Peyer's patch (tissue), 4 donors: ENCODE measurements around the gene CAPN8.

Experiments
- POLR2A ChIP-seq, 2 donors: fragments of 450-650 bp; IDR thresholded peaks; one replicate each; pipeline ENCODE4 v1.5.1; 2017; ENCODE audit warnings: antibody characterized with exemption in 2 of 2, mild to moderate bottlenecking in 2 of 2, moderate library complexity in 2 of 2
- TF ChIP-seq, protein P1 (sequence below), 6 experiments: fragments of 450-650 bp in 4 of 6; fragments of 200-600 bp in 2 of 6; sonication (generic) in 1 of 6; IDR thresholded peaks; one replicate each; pipeline ENCODE4 v1.5.1; 2017 to 2019; ENCODE audit warnings: antibody characterized with exemption in 6 of 6, mild to moderate bottlenecking in 3 of 6, moderate library complexity in 1 of 6

DNA sequence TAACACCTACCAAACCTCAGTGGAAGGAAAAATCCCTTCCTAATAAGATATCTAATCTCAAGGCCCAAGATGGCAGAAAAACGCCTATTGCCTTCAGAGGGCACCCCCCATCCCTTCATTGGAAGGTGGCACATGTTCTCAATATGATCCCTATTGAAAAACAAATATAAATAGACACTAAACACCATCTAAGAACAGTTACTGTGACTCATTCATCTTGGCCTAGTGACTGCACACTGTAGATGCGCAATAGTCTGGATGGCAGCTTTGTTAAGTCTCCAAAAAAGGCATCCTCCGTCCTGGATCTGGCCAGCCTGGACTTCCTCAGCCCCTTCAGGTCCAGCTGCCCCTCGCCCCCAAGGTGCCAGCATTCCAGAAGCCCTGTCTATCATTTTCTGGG is 121.9 kb downstream of the CAPN8 start:
- TF ChIP-seq, protein P1, sequence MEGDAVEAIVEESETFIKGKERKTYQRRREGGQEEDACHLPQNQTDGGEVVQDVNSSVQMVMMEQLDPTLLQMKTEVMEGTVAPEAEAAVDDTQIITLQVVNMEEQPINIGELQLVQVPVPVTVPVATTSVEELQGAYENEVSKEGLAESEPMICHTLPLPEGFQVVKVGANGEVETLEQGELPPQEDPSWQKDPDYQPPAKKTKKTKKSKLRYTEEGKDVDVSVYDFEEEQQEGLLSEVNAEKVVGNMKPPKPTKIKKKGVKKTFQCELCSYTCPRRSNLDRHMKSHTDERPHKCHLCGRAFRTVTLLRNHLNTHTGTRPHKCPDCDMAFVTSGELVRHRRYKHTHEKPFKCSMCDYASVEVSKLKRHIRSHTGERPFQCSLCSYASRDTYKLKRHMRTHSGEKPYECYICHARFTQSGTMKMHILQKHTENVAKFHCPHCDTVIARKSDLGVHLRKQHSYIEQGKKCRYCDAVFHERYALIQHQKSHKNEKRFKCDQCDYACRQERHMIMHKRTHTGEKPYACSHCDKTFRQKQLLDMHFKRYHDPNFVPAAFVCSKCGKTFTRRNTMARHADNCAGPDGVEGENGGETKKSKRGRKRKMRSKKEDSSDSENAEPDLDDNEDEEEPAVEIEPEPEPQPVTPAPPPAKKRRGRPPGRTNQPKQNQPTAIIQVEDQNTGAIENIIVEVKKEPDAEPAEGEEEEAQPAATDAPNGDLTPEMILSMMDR (IDR thresholded peaks at IDR 0.05), result no peak
- TF ChIP-seq POLR2A (IDR thresholded peaks at IDR 0.05), result no peak
